Astrocyte (in vitro differentiated cells and primary cell): Measurements from ENCODE around the gene MYL6B. TPM values are rescaled to one million over a fixed set of nuclear protein-coding genes. Genes with fewer than 3 reads are reported as not detected.

ENCODE experiments used
- DNase-seq: peaks from one replicate; pipeline ENCODE4 v3.0.0-alpha.2; 2010; ENCODE audit warnings: low read depth
- FAIRE-seq: peaks from 2 replicates; lab custom pipeline; 2011; peaks lifted over from hg19 to GRCh38; lab: Jason Lieb, UNC
- H2AFZ ChIP-seq: 2 replicates; pipeline ENCODE4 v1.6.0; 2012; ENCODE audit warnings: low read depth, low read length, inconsistent platforms
- H3K27ac ChIP-seq: 2 replicates; pipeline ENCODE4 v1.5.1; 2011; ENCODE audit warnings: low read depth, low read length, inconsistent platforms
- H3K27me3 ChIP-seq: 2 replicates; pipeline ENCODE4 v1.6.0; 2011; ENCODE audit warnings: low read length, inconsistent platforms; ENCODE audit not compliant: insufficient read depth
- H3K36me3 ChIP-seq: 2 replicates; pipeline ENCODE4 v1.5.1; 2011; ENCODE audit warnings: low read length, inconsistent platforms; ENCODE audit not compliant: insufficient read depth
- H3K4me1 ChIP-seq: 2 replicates; pipeline ENCODE4 v1.5.1; 2011; ENCODE audit warnings: low read length, inconsistent platforms; ENCODE audit not compliant: insufficient read depth
- H3K4me2 ChIP-seq: 2 replicates; pipeline ENCODE4 v1.6.0; 2012; ENCODE audit warnings: low read length, inconsistent platforms
- H3K4me3 ChIP-seq: 2 replicates; pipeline ENCODE4 v1.5.1; 2011; ENCODE audit warnings: low read depth, mild to moderate bottlenecking, low read length, inconsistent platforms; ENCODE audit not compliant: insufficient read depth
- H3K79me2 ChIP-seq: 2 replicates; pipeline ENCODE4 v1.6.0; 2012; ENCODE audit warnings: mild to moderate bottlenecking, low read length, inconsistent platforms; ENCODE audit not compliant: insufficient read depth
- H3K9ac ChIP-seq: 2 replicates; pipeline ENCODE4 v1.6.0; 2012; ENCODE audit warnings: mild to moderate bottlenecking, low read length, inconsistent platforms
- H3K9me3 ChIP-seq: 2 replicates; pipeline ENCODE4 v1.5.1; 2012; ENCODE audit warnings: low read depth, mild to moderate bottlenecking, low read length, inconsistent platforms; ENCODE audit not compliant: insufficient read depth
- H4K20me1 ChIP-seq: 2 replicates; pipeline ENCODE4 v1.6.0; 2012; ENCODE audit warnings: low read length, inconsistent platforms; ENCODE audit not compliant: insufficient read depth
- H3K27ac Mint-ChIP-seq: one replicate; pipeline ENCODE4 v1.8.0; 2021; ENCODE audit warnings: mild to moderate bottlenecking, mixed read lengths; ENCODE audit not compliant: unreplicated experiment
- H3K27me3 Mint-ChIP-seq: one replicate; pipeline ENCODE4 v1.8.0; 2021; ENCODE audit warnings: low read depth, mixed read lengths; ENCODE audit not compliant: unreplicated experiment
- H3K36me3 Mint-ChIP-seq: one replicate; pipeline ENCODE4 v1.8.0; 2021; ENCODE audit warnings: low read depth, mixed read lengths; ENCODE audit not compliant: unreplicated experiment
- H3K4me1 Mint-ChIP-seq: one replicate; pipeline ENCODE4 v1.8.0; 2021; ENCODE audit warnings: low read depth, mixed read lengths; ENCODE audit not compliant: unreplicated experiment
- H3K4me3 Mint-ChIP-seq: one replicate; pipeline ENCODE4 v1.8.0; 2021; ENCODE audit warnings: mild to moderate bottlenecking, moderate library complexity, mixed read lengths; ENCODE audit not compliant: unreplicated experiment
- H3K9me3 Mint-ChIP-seq: one replicate; pipeline ENCODE4 v1.8.0; 2021; ENCODE audit warnings: mild to moderate bottlenecking, mixed read lengths; ENCODE audit not compliant: unreplicated experiment
- CTCF ChIP-seq: IDR thresholded peaks from 2 replicates; pipeline ENCODE4 v1.5.1; 2011; ENCODE audit warnings: low read depth, mild to moderate bottlenecking, inconsistent platforms, low read length, moderate library complexity; ENCODE audit not compliant: insufficient read depth
- EZH2 ChIP-seq: IDR thresholded peaks from 2 replicates; pipeline ENCODE4 v1.6.1; 2012; ENCODE audit warnings: mild to moderate bottlenecking, low read length, inconsistent platforms; ENCODE audit not compliant: insufficient read depth
- total RNA-seq: library from RNA; stranded (reverse); gene quantifications from 2 replicates; pipeline ENCODE4 v1.2.1, GENCODE V29; 2021

The MYL6B gene
- total RNA-seq, 1 donor from 2014 or later, result 118 TPM

GRCh38 chr12:56158029-56158925, 5.9 kb downstream of the MYL6B start, which contains the start of gene MYL6:
Gene MYL6, plus strand, starts transcription at chr12:56158359. Its CDS starts 43 bp downstream, at chr12:56158402.
- H3K27ac Mint-ChIP-seq, result peak within 1 kb of the TSS; percentile 99
- no peaks in the 10 kb centered on the region for H3K9me3 Mint-ChIP-seq
- FAIRE-seq, result no peak
- Histone ChIP-seq H3K4me1 (peaks cover 36% of the 10 kb centered on the region), H3K27ac (peak within 1 kb of the TSS; percentile 95), H4K20me1 (peaks cover 50% of the 10 kb centered on the region), H3K36me3 (peaks cover 44% of the 10 kb centered on the region), H2AFZ (peak within 1 kb of the TSS; percentile 43), H3K4me3 (peak within 1 kb of the TSS; percentile 99), H3K79me2 (peaks cover 56% of the 10 kb centered on the region), H3K27me3 (no peaks in the 10 kb centered on the region), H3K4me2 (peak within 1 kb of the TSS; percentile 99), H3K9me3 (no peaks in the 10 kb centered on the region), H3K9ac (peak within 1 kb of the TSS; percentile 99)
- TF ChIP-seq EZH2 (no peak), CTCF (no peak)
- H3K36me3 Mint-ChIP-seq, result peaks cover 43% of the 10 kb centered on the region
- peaks cover 17% of the 10 kb centered on the region for H3K4me1 Mint-ChIP-seq
- H3K27me3 Mint-ChIP-seq, result no peaks in the 10 kb centered on the region
- H3K4me3 Mint-ChIP-seq, result peak within 1 kb of the TSS; percentile 91
- peak; percentile 95 for DNase-seq

GRCh38 chr12:56158926-56159461, 6.6 kb downstream of the MYL6B start:
- H3K79me2 ChIP-seq, result peaks cover 49% of the 10 kb centered on the region
- H3K27me3 ChIP-seq, result no peaks in the 10 kb centered on the region
- H3K9me3 ChIP-seq, result no peaks in the 10 kb centered on the region
- Mint-ChIP-seq H3K4me3 (peak overlapping the region; percentile 91), H3K27ac (peak overlapping the region; percentile 99), H3K9me3 (no peaks in the 10 kb centered on the region), H3K4me1 (peaks cover 17% of the 10 kb centered on the region), H3K27me3 (no peaks in the 10 kb centered on the region), H3K36me3 (peaks cover 49% of the 10 kb centered on the region)
- peak overlapping the region; percentile 99 for H3K4me2 ChIP-seq
- H3K9ac ChIP-seq, result peak overlapping the region; percentile 99
- DNase-seq (peak; percentile 53), FAIRE-seq (no peak)
- H3K27ac ChIP-seq, result peak overlapping the region; percentile 95
- TF ChIP-seq CTCF (no peak), EZH2 (no peak)
- H3K36me3 ChIP-seq, result peaks cover 46% of the 10 kb centered on the region
- H4K20me1 ChIP-seq, result peaks cover 58% of the 10 kb centered on the region
- H3K4me3 ChIP-seq, result peak overlapping the region; percentile 99
- H2AFZ ChIP-seq, result no peak overlapping the region
- H3K4me1 ChIP-seq, result peaks cover 33% of the 10 kb centered on the region
